B cell (primary cell): ENCODE measurements around the gene SPATA3. TPM values are rescaled to one million over a fixed set of nuclear protein-coding genes. Genes with fewer than 3 reads are reported as not detected.

Experiments
- ATAC-seq: fragments of 200-7000 bp; cut with Tn5 transposase; one replicate; pipeline ENCODE4 v1.10.0; 2021; ENCODE audit warnings: low read depth, mild to moderate bottlenecking, moderate number of reproducible peaks, moderate library complexity
- CTCF ChIA-PET: fragments of 350-600 bp; sonication (Branson Sonifier 250); formaldehyde crosslinking; loops from one replicate; lab custom pipeline; 2021; ENCODE audit warnings: antibody characterized with exemption, inconsistent platforms; lab: Charles Lee
- POLR2A ChIA-PET: fragments of 350-600 bp; sonication (Branson Sonifier 250); formaldehyde crosslinking; loops from one replicate; lab custom pipeline; 2021; ENCODE audit warnings: antibody characterized with exemption; lab: Charles Lee
- DNase-seq: peaks from one replicate; pipeline ENCODE4 v3.0.0; 2013
- H2AFZ ChIP-seq: 2 replicates; pipeline ENCODE4 v1.6.1; 2012; ENCODE audit warnings: mild to moderate bottlenecking, low read depth, low read length; ENCODE audit not compliant: insufficient read depth, poor library complexity, severe bottlenecking
- H3K27ac ChIP-seq, 2 donors: 1 replicate in 1 of 2; 2 replicates in 1 of 2; pipeline ENCODE4 v1.5.1; 2012 to 2013; ENCODE audit warnings: low read length in 2 of 2, mild to moderate bottlenecking in 2 of 2, moderate library complexity in 1 of 2
- H3K27me3 ChIP-seq, 4 experiments: fragments of 200-600 bp in 1 of 4; sonication (generic) in 1 of 4; replicated peaks in 1 of 4; 1 replicate in 2 of 4; 2 replicates in 2 of 4; pipeline versions ENCODE4 v1.6.1 to v1.7.0; 2013 to 2016; ENCODE audit warnings: low read length in 3 of 4, mild to moderate bottlenecking in 2 of 4, mixed read lengths in 1 of 4, moderate library complexity in 1 of 4; ENCODE audit not compliant: insufficient read depth in 4 of 4, control insufficient read depth in 3 of 4; ENCODE audit errors: control extremely low read depth in 1 of 4
- H3K36me3 ChIP-seq, 2 experiments: replicated peaks in 1 of 2; 1 replicate in 1 of 2; 2 replicates in 1 of 2; pipeline versions ENCODE4 v1.6.1 to v1.7.1; 2013; ENCODE audit warnings: low read length in 1 of 2; ENCODE audit not compliant: insufficient read depth in 2 of 2, control insufficient read depth in 1 of 2; ENCODE audit errors: control extremely low read depth in 1 of 2, extremely low read depth in 1 of 2
- H3K4me1 ChIP-seq, 2 donors: fragments of 200-600 bp in 1 of 2; sonication (generic) in 1 of 2; 1 replicate in 1 of 2; 2 replicates in 1 of 2; pipeline versions ENCODE4 v1.5.1 to v1.6.1; 2013 to 2017; ENCODE audit warnings: low read length in 2 of 2; ENCODE audit not compliant: control insufficient read depth in 2 of 2, insufficient read depth in 2 of 2
- H3K4me2 ChIP-seq: replicated peaks from 2 replicates; pipeline ENCODE3; 2012; ENCODE audit warnings: mild to moderate bottlenecking, low read depth, low read length; ENCODE audit not compliant: poor library complexity, severe bottlenecking
- H3K4me3 ChIP-seq, 5 experiments: fragments of 200-600 bp in 1 of 5; sonication (generic) in 1 of 5; 1 replicate in 3 of 5; 2 replicates in 2 of 5; pipeline versions ENCODE4 v1.5.1 to v1.7.0; 2011 to 2016; ENCODE audit warnings: low read length in 4 of 5, mild to moderate bottlenecking in 4 of 5, low read depth in 2 of 5, control low read depth in 1 of 5, moderate library complexity in 1 of 5; ENCODE audit not compliant: insufficient read depth in 1 of 5; ENCODE audit errors: control extremely low read depth in 1 of 5, extremely low read depth in 1 of 5
- H3K79me2 ChIP-seq: fragments of 200-600 bp; sonication (generic); one replicate; pipeline ENCODE4 v1.6.0; 2016; ENCODE audit warnings: low read length; ENCODE audit not compliant: control insufficient read depth, insufficient read depth
- H3K9ac ChIP-seq: fragments of 200-600 bp; sonication (generic); 2 replicates; pipeline ENCODE4 v1.6.1; 2017; ENCODE audit warnings: mild to moderate bottlenecking, low read length, moderate library complexity
- H3K9me3 ChIP-seq, 3 donors: one replicate each; pipeline versions ENCODE4 v1.6.1 to v1.7.1; 2013; ENCODE audit warnings: low read length in 2 of 3; ENCODE audit not compliant: control insufficient read depth in 2 of 3, insufficient read depth in 1 of 3; ENCODE audit errors: control extremely low read depth in 1 of 3
- H4K20me1 ChIP-seq: 2 replicates; pipeline ENCODE4 v1.6.0; 2012; ENCODE audit warnings: mild to moderate bottlenecking, low read length; ENCODE audit not compliant: insufficient read depth, control insufficient read depth, poor library complexity, severe bottlenecking
- H3K27ac Mint-ChIP-seq: one replicate; pipeline ENCODE4 v1.8.0; 2021; ENCODE audit warnings: mixed read lengths
- H3K27me3 Mint-ChIP-seq: one replicate; pipeline ENCODE4 v1.8.0; 2021; ENCODE audit warnings: mixed read lengths
- H3K4me1 Mint-ChIP-seq: one replicate; pipeline ENCODE4 v1.8.0; 2021; ENCODE audit warnings: mixed read lengths
- H3K4me3 Mint-ChIP-seq: one replicate; pipeline ENCODE4 v1.8.0; 2021; ENCODE audit warnings: mixed read lengths
- H3K9me3 Mint-ChIP-seq: one replicate; pipeline ENCODE4 v1.8.0; 2022; ENCODE audit warnings: mixed read lengths; ENCODE audit not compliant: insufficient read depth
- EZH2 ChIP-seq: IDR thresholded peaks from 2 replicates; pipeline ENCODE4 v1.6.1; 2012; ENCODE audit warnings: borderline replicate concordance, low read depth, mild to moderate bottlenecking, moderate library complexity, low read length; ENCODE audit not compliant: insufficient read depth, poor library complexity, severe bottlenecking
- WGBS: methylation state at CpG from one replicate; pipeline ENCODE4 v1.1.5; 2013; ENCODE audit warnings: missing lambda C conversion rate; ENCODE audit not compliant: insufficient coverage; 5-methylcytosine and 5-hydroxymethylcytosine counted together
- intact Hi-C: fragments of 100-400 bp; cut with micrococcal nuclease; formaldehyde crosslinking; loops from one replicate; pipeline ENCODE4 v1.10.0; 2022
- polyA plus RNA-seq: library from polyadenylated mRNA; depleted of rRNA; stranded (reverse); fragments of >200 nt; gene quantifications from 2 replicates; pipeline ENCODE4 v1.2.3, GENCODE V29; 2012
- total RNA-seq, 2 donors: library from RNA; stranded (reverse); fragments of 120-200 nt in 1 of 2; gene quantifications; 1 replicate in 1 of 2; 2 replicates in 1 of 2; pipeline versions ENCODE4 v1.2.3 to v1.2.4, GENCODE V29; 2013 to 2022
- TF ChIP-seq, protein P1 (sequence below): fragments of 200-600 bp; IDR thresholded peaks from one replicate; pipeline ENCODE4 v1.8.0; 2022; ENCODE audit warnings: antibody characterized with exemption, mild to moderate bottlenecking

Gene SPATA3
- total and polyA plus RNA-seq, 2 donors (not counting 1 experiment from before 2014, with no cell fraction given) = not detected

DNA sequence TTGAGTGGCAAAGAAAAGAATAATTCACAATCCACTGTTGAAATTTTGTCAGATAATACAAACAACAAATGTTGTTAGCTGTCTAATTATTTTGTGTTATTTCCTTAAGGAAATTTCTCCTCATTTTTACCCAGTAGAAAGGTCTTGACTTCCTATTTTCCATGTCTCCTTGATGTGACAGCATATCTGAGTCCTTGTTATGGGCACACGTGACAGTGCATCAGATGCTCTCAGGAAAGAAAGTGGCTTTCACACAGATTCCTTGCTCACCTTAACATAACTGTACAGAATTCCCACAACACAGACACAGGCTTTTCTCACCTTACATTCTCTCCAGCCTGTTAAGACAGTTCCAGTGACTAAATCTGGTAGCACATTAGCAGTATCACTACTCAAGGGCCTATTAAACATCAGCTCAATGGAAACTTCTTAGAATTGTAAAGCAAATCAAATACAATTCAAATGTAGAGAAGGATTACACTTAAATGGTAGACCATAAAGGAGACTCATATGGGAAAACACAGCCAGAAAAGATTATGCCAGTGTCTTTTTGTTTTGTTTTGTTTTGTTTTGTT, 40.7 kb upstream of the SPATA3 start:
- DNase-seq (no peak), ATAC-seq (no peak)
- ChIA-PET CTCF (interaction anchor here (1.9 kb wide), 1 partner anchor 32 kb away, joined by 8 read pairs; no protein-coding TSS in a partner anchor), POLR2A (no interaction called here)
- Mint-ChIP-seq H3K27me3 (peaks cover 48% of the 10 kb centered on the region), H3K4me1 (peaks cover 11% of the 10 kb centered on the region), H3K9me3 (no peaks in the 10 kb centered on the region), H3K27ac (no peak overlapping the region), H3K4me3 (no peak overlapping the region)
- Histone ChIP-seq H3K27me3 (peaks cover 2 to 44% (median 26%) of the 10 kb centered on the region in 4 experiments), H3K36me3 (no peaks in the 10 kb centered on the region), H3K4me3 (no peak overlapping the region), H3K9me3 (no peaks in the 10 kb centered on the region), H2AFZ (no peak overlapping the region), H4K20me1 (no peaks in the 10 kb centered on the region), H3K9ac (no peak overlapping the region), H3K27ac (no peak overlapping the region), H3K4me1 (peaks cover 12 to 16% of the 10 kb centered on the region in 2 donors), H3K79me2 (no peaks in the 10 kb centered on the region), H3K4me2 (no peak overlapping the region)
- 91% methylated on average over 1 of the region's 1 CpG for WGBS
- intact Hi-C loops = no loop called here
- TF ChIP-seq EZH2 = no peak
- TF ChIP-seq, protein P1, sequence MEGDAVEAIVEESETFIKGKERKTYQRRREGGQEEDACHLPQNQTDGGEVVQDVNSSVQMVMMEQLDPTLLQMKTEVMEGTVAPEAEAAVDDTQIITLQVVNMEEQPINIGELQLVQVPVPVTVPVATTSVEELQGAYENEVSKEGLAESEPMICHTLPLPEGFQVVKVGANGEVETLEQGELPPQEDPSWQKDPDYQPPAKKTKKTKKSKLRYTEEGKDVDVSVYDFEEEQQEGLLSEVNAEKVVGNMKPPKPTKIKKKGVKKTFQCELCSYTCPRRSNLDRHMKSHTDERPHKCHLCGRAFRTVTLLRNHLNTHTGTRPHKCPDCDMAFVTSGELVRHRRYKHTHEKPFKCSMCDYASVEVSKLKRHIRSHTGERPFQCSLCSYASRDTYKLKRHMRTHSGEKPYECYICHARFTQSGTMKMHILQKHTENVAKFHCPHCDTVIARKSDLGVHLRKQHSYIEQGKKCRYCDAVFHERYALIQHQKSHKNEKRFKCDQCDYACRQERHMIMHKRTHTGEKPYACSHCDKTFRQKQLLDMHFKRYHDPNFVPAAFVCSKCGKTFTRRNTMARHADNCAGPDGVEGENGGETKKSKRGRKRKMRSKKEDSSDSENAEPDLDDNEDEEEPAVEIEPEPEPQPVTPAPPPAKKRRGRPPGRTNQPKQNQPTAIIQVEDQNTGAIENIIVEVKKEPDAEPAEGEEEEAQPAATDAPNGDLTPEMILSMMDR = no peak
